ENCODE data around the gene PON3. TPM values are rescaled to one million over a fixed set of nuclear protein-coding genes. Genes with fewer than 3 reads are reported as not detected.

Gene PON3
- total RNA-seq = 0.09 and 0.66 TPM in 2 replicates

GRCh38 chr7:95396136-95397032, at the start of gene PON3:
Gene PON3, minus strand, starts transcription at chr7:95396375. Its CDS starts 25 bp downstream, at chr7:95396350.

DNA sequence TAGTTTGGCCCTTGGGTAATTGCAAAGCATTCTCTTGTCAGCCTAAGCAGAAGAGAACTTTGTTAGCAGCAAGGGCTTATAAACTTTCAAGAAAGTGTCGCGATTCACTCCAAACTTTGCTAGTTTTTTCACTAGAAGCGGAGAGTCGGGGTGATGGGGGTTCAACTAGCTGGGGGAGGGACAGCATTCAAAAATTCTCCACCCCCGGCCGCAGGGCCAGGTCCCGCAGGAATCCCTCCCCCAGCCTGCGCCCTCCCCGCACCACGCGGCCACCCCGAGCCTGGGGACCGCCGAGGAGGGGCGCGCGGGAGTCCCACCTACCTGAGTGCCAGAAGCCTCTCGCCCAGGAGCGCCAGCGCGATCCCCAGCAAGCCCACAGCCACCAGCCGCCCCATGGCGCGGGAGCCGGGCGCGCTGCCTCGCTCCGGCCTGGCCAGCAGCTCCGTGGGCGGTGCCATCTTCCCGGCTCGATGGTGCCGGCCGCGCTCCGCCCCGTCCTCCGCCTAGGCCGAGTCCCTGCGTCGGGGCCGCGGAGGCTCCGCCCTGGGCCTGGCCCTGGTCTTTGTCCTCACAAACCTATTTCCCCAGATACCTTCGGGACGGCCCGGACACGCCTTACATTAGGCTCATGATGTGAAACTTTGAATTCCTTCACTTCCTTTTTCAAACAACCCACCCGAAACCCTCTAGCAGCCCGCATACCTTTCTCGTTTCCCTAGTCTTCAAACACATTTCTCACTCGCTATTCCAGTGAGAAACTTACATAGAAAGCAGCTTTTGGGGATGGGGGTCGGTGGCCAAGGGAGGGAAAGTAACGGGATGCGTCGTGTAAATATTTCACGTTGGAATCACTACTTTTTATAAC, 38.6 kb upstream of the PON3 start, which contains the start of gene PON2:
Gene PON2, minus strand, starts transcription at position 472 of the 865 bp plus-strand sequence. Its CDS starts 77 bp downstream, at position 395.

GRCh38 chr7:95324431-95324830, 71.7 kb downstream of the PON3 start, which contains the start of gene PON1:
Gene PON1, minus strand, starts transcription at chr7:95324532. Its CDS starts 57 bp downstream, at chr7:95324475.

Other genes with a start within 250 kb of the PON3 start
- not detected in 2 replicates for gene PON1, start 71.8 kb downstream of the PON3 start, total RNA-seq
- gene PON2, start 38.7 kb upstream of the PON3 start, total RNA-seq = 57.0 and 67.3 TPM in 2 replicates
- gene ASB4, start 89.6 kb upstream of the PON3 start, total RNA-seq = not detected in 2 replicates
- 4.2 and 20.9 TPM in 2 replicates for gene PDK4, start 200.1 kb upstream of the PON3 start, total RNA-seq